ENCODE measurements around the gene NLRC3. TPM values are rescaled to one million over a fixed set of nuclear protein-coding genes. Genes with fewer than 3 reads are reported as not detected.

The NLRC3 gene
- total RNA-seq, 4 donors from 2014 or later, result 0.65 to 4.1 (median 1.1) TPM

- no peak for TF ChIP-seq CTCF (IDR thresholded peaks at IDR 0.05)
- DNase-seq (ENCODE audit: low spot score) (no peak), ATAC-seq (ENCODE audit: low FRiP score) (no peak)
These were observed 58.2 kb downstream of the NLRC3 start for GRCh38 chr16:3518986-3519348.

- no peak for TF ChIP-seq CTCF (IDR thresholded peaks at IDR 0.05)
- ATAC-seq (ENCODE audit: low FRiP score) (no peak), DNase-seq (ENCODE audit: low spot score) (no peak)
These were observed 58.8 kb downstream of the NLRC3 start for GRCh38 chr16:3518292-3518985.

- no peak for TF ChIP-seq CTCF (IDR thresholded peaks at IDR 0.05)
- no peak for DNase-seq (ENCODE audit: low spot score)
- ATAC-seq (ENCODE audit: low FRiP score), result no peak
These were observed 61.3 kb downstream of the NLRC3 start for GRCh38 chr16:3515897-3516296.

- TF ChIP-seq CTCF (IDR thresholded peaks at IDR 0.05), result no peak
- DNase-seq (ENCODE audit: low spot score), result no peak
- no peak for ATAC-seq (ENCODE audit: low FRiP score)
These were observed 62.6 kb downstream of the NLRC3 start for GRCh38 chr16:3514621-3515020.

- TF ChIP-seq CTCF (IDR thresholded peaks at IDR 0.05), result no peak
- ATAC-seq (ENCODE audit: low FRiP score) (no peak), DNase-seq (ENCODE audit: low spot score) (no peak)
These were observed 63.2 kb downstream of the NLRC3 start for GRCh38 chr16:3513892-3514583.

- DNase-seq (ENCODE audit: low spot score) (no peak), ATAC-seq (ENCODE audit: low FRiP score) (no peak)
- TF ChIP-seq CTCF (IDR thresholded peaks at IDR 0.05), result no peak
These were observed 65.7 kb downstream of the NLRC3 start for GRCh38 chr16:3511286-3512180.
